ENCODE data around the gene NXN. TPM values are rescaled to one million over a fixed set of nuclear protein-coding genes. Genes with fewer than 3 reads are reported as not detected.
A peak's percentile ranks its signal among the peaks of the same experiment; 100 is the strongest.
"Not testable (repeated sequence)": the region's sequence is repeated elsewhere in the genome, so short reads cannot be mapped to it uniquely, and the experiment has no call there.

The NXN gene
- total and polyA plus RNA-seq, 4 experiments from 2014 or later = 0.55 to 2.7 (median 1.9) TPM

GRCh38 chr17:867238-867637 is 112.3 kb downstream of the NXN start:
- H3K36me3 Mint-ChIP-seq; H3K4me1 Mint-ChIP-seq; H3K27me3 ChIP-seq (ENCODE audit: insufficient read depth, low read length); H3K4me1 ChIP-seq (ENCODE audit: insufficient read depth, low read length); H3K27ac ChIP-seq (ENCODE audit: low read depth, low read length); DNase-seq; H3K4me3 Mint-ChIP-seq; intact Hi-C loops (cut with micrococcal nuclease); H3K4me3 ChIP-seq (ENCODE audit: low read length in 2 of 2); H3K36me3 ChIP-seq (ENCODE audit: insufficient read depth, low read length); H3K9me3 Mint-ChIP-seq; POLR2A ChIA-PET (ENCODE audit: partially characterized antibody); H3K9me3 ChIP-seq (ENCODE audit: control insufficient read depth in 1 of 2, low read length in 2 of 2): not testable (repeated sequence)
- peak overlapping the region in 1 of 7 donors; percentile 7 for H3K27ac Mint-ChIP-seq
- peaks cover 21 to 36% of the 10 kb centered on the region in 2 donors for H3K27me3 Mint-ChIP-seq
- CTCF ChIA-PET (ENCODE audit: partially characterized antibody) = interaction anchor here (1.4 kb wide), 1 partner anchor 12 kb away, joined by 3 read pairs; no protein-coding TSS in a partner anchor

- intact Hi-C loops (cut with micrococcal nuclease) = no loop called here
- ChIA-PET CTCF (ENCODE audit: partially characterized antibody) (no interaction called here), POLR2A (ENCODE audit: partially characterized antibody) (no interaction called here)
- Mint-ChIP-seq H3K4me1 (no peaks in the 10 kb centered on the region), H3K27me3 (peaks cover 21 to 30% of the 10 kb centered on the region in 2 donors), H3K4me3 (no peak overlapping the region), H3K36me3 (no peaks in the 10 kb centered on the region), H3K27ac (no peak overlapping the region), H3K9me3 (no peaks in the 10 kb centered on the region)
- no peak overlapping the region for H3K4me3 ChIP-seq (ENCODE audit: low read length in 2 of 2)
- H3K36me3 ChIP-seq (ENCODE audit: insufficient read depth, low read length) = no peaks in the 10 kb centered on the region
- DNase-seq = no peak
- no peak overlapping the region for H3K27ac ChIP-seq (ENCODE audit: low read depth, low read length)
- no peaks in the 10 kb centered on the region for H3K4me1 ChIP-seq (ENCODE audit: insufficient read depth, low read length)
- H3K27me3 ChIP-seq (ENCODE audit: insufficient read depth, low read length) = no peaks in the 10 kb centered on the region
- H3K9me3 ChIP-seq (ENCODE audit: control insufficient read depth in 1 of 2, low read length in 2 of 2) = no peaks in the 10 kb centered on the region
These were observed 112.9 kb downstream of the NXN start for GRCh38 chr17:866568-867103.

GRCh38 chr17:864315-864714 is 115.3 kb downstream of the NXN start:
- POLR2A ChIA-PET (ENCODE audit: partially characterized antibody) = no interaction called here
- no peaks in the 10 kb centered on the region for H3K9me3 ChIP-seq (ENCODE audit: control insufficient read depth in 1 of 2, low read length in 2 of 2)
- CTCF ChIA-PET (ENCODE audit: partially characterized antibody) = no interaction called here
- H3K4me1 ChIP-seq (ENCODE audit: insufficient read depth, low read length) = no peaks in the 10 kb centered on the region
- no peaks in the 10 kb centered on the region for H3K36me3 ChIP-seq (ENCODE audit: insufficient read depth, low read length)
- Mint-ChIP-seq H3K36me3 (no peaks in the 10 kb centered on the region), H3K27ac (no peak overlapping the region), H3K4me1 (no peaks in the 10 kb centered on the region), H3K27me3 (peaks cover 19 to 29% of the 10 kb centered on the region in 2 donors), H3K4me3 (peak overlapping the region in 1 of 8 donors; percentile 23), H3K9me3 (no peaks in the 10 kb centered on the region)
- DNase-seq = no peak
- intact Hi-C loops (cut with micrococcal nuclease) = no loop called here
- no peak overlapping the region for H3K4me3 ChIP-seq (ENCODE audit: low read length in 2 of 2)
- no peaks in the 10 kb centered on the region for H3K27me3 ChIP-seq (ENCODE audit: insufficient read depth, low read length)
- H3K27ac ChIP-seq (ENCODE audit: low read depth, low read length) = no peak overlapping the region

- no peaks in the 10 kb centered on the region for H3K9me3 Mint-ChIP-seq
- H3K4me3 Mint-ChIP-seq = peak overlapping the region in 2 of 8 donors; percentile 13 to 43
- ChIA-PET POLR2A (ENCODE audit: partially characterized antibody) (no interaction called here), CTCF (ENCODE audit: partially characterized antibody) (no interaction called here)
- peaks cover 19 to 25% of the 10 kb centered on the region in 2 donors for H3K27me3 Mint-ChIP-seq
- H3K27ac ChIP-seq (ENCODE audit: low read depth, low read length) = no peak overlapping the region
- intact Hi-C loops (cut with micrococcal nuclease) = no loop called here
- H3K36me3 ChIP-seq (ENCODE audit: insufficient read depth, low read length) = no peaks in the 10 kb centered on the region
- no peak overlapping the region for H3K4me3 ChIP-seq (ENCODE audit: low read length in 2 of 2)
- H3K27ac Mint-ChIP-seq = no peak overlapping the region
- no peaks in the 10 kb centered on the region for H3K36me3 Mint-ChIP-seq
- no peaks in the 10 kb centered on the region for H3K9me3 ChIP-seq (ENCODE audit: control insufficient read depth in 1 of 2, low read length in 2 of 2)
- DNase-seq = no peak
- no peaks in the 10 kb centered on the region for H3K4me1 Mint-ChIP-seq
- no peaks in the 10 kb centered on the region for H3K4me1 ChIP-seq (ENCODE audit: insufficient read depth, low read length)
- H3K27me3 ChIP-seq (ENCODE audit: insufficient read depth, low read length) = no peaks in the 10 kb centered on the region
These were observed 115.7 kb downstream of the NXN start for GRCh38 chr17:863880-864279.

- Histone ChIP-seq H3K4me1 (ENCODE audit: insufficient read depth, low read length) (no peaks in the 10 kb centered on the region), H3K27ac (ENCODE audit: low read depth, low read length) (no peak overlapping the region), H3K9me3 (ENCODE audit: control insufficient read depth in 1 of 2, low read length in 2 of 2) (no peaks in the 10 kb centered on the region), H3K27me3 (ENCODE audit: insufficient read depth, low read length) (no peaks in the 10 kb centered on the region), H3K4me3 (ENCODE audit: low read length in 2 of 2) (no peak overlapping the region), H3K36me3 (ENCODE audit: insufficient read depth, low read length) (no peaks in the 10 kb centered on the region)
- H3K27me3 Mint-ChIP-seq = peaks cover 13 to 17% of the 10 kb centered on the region in 2 donors
- H3K36me3 Mint-ChIP-seq = no peaks in the 10 kb centered on the region
- intact Hi-C loops (cut with micrococcal nuclease) = no loop called here
- H3K4me1 Mint-ChIP-seq = no peaks in the 10 kb centered on the region
- H3K9me3 Mint-ChIP-seq = no peaks in the 10 kb centered on the region
- ChIA-PET POLR2A (ENCODE audit: partially characterized antibody) (no interaction called here), CTCF (ENCODE audit: partially characterized antibody) (no interaction called here)
- no peak for DNase-seq
- H3K27ac Mint-ChIP-seq = no peak overlapping the region
- H3K4me3 Mint-ChIP-seq = no peak overlapping the region
These were observed 117.0 kb downstream of the NXN start for GRCh38 chr17:862582-862981.

GRCh38 chr17:861364-861763 is 118.2 kb downstream of the NXN start:
- H3K36me3 Mint-ChIP-seq = no peaks in the 10 kb centered on the region
- Histone ChIP-seq H3K4me3 (ENCODE audit: low read length in 2 of 2) (no peak overlapping the region), H3K4me1 (ENCODE audit: insufficient read depth, low read length) (no peaks in the 10 kb centered on the region), H3K9me3 (ENCODE audit: control insufficient read depth in 1 of 2, low read length in 2 of 2) (no peaks in the 10 kb centered on the region), H3K27ac (ENCODE audit: low read depth, low read length) (no peak overlapping the region), H3K27me3 (ENCODE audit: insufficient read depth, low read length) (no peaks in the 10 kb centered on the region), H3K36me3 (ENCODE audit: insufficient read depth, low read length) (no peaks in the 10 kb centered on the region)
- DNase-seq = no peak
- peaks cover 13 to 22% of the 10 kb centered on the region in 2 donors for H3K27me3 Mint-ChIP-seq
- H3K4me3 Mint-ChIP-seq = no peak overlapping the region
- no peaks in the 10 kb centered on the region for H3K4me1 Mint-ChIP-seq
- H3K27ac Mint-ChIP-seq = no peak overlapping the region
- CTCF ChIA-PET (ENCODE audit: partially characterized antibody) = interaction anchor here (1.0 kb wide), 1 partner anchor 18 kb away, joined by 3 read pairs; no protein-coding TSS in a partner anchor
- POLR2A ChIA-PET (ENCODE audit: partially characterized antibody) = no interaction called here
- intact Hi-C loops (cut with micrococcal nuclease) = no loop called here
- no peaks in the 10 kb centered on the region for H3K9me3 Mint-ChIP-seq

- intact Hi-C loops (cut with micrococcal nuclease) = no loop called here
- no peaks in the 10 kb centered on the region for H3K9me3 ChIP-seq (ENCODE audit: control insufficient read depth in 1 of 2, low read length in 2 of 2)
- CTCF ChIA-PET (ENCODE audit: partially characterized antibody) = no interaction called here
- no peak overlapping the region for H3K27ac ChIP-seq (ENCODE audit: low read depth, low read length)
- Mint-ChIP-seq H3K9me3 (no peaks in the 10 kb centered on the region), H3K36me3 (no peaks in the 10 kb centered on the region), H3K4me3 (no peak overlapping the region), H3K27me3 (peaks cover 9 to 22% of the 10 kb centered on the region in 2 donors), H3K4me1 (no peaks in the 10 kb centered on the region), H3K27ac (no peak overlapping the region)
- POLR2A ChIA-PET (ENCODE audit: partially characterized antibody) = no interaction called here
- no peaks in the 10 kb centered on the region for H3K4me1 ChIP-seq (ENCODE audit: insufficient read depth, low read length)
- H3K36me3 ChIP-seq (ENCODE audit: insufficient read depth, low read length) = no peaks in the 10 kb centered on the region
- no peak for DNase-seq
- no peaks in the 10 kb centered on the region for H3K27me3 ChIP-seq (ENCODE audit: insufficient read depth, low read length)
- H3K4me3 ChIP-seq (ENCODE audit: low read length in 2 of 2) = no peak overlapping the region
These were observed 118.8 kb downstream of the NXN start for GRCh38 chr17:860805-861204.

GRCh38 chr17:859824-860195 is 119.8 kb downstream of the NXN start:
- no peak overlapping the region for H3K4me3 Mint-ChIP-seq
- ChIA-PET CTCF (ENCODE audit: partially characterized antibody) (interaction anchor here (1.0 kb wide), 1 partner anchor 20 kb away, joined by 5 read pairs; no protein-coding TSS in a partner anchor), POLR2A (ENCODE audit: partially characterized antibody) (no interaction called here)
- no peaks in the 10 kb centered on the region for H3K36me3 ChIP-seq (ENCODE audit: insufficient read depth, low read length)
- DNase-seq = no peak
- no peaks in the 10 kb centered on the region for H3K9me3 Mint-ChIP-seq
- H3K36me3 Mint-ChIP-seq = no peaks in the 10 kb centered on the region
- intact Hi-C loops (cut with micrococcal nuclease) = no loop called here
- H3K9me3 ChIP-seq (ENCODE audit: control insufficient read depth in 1 of 2, low read length in 2 of 2) = no peaks in the 10 kb centered on the region
- no peak overlapping the region for H3K27ac Mint-ChIP-seq
- H3K27me3 ChIP-seq (ENCODE audit: insufficient read depth, low read length) = no peaks in the 10 kb centered on the region
- H3K4me3 ChIP-seq (ENCODE audit: low read length in 2 of 2) = no peak overlapping the region
- H3K27me3 Mint-ChIP-seq = peaks cover 7 to 23% of the 10 kb centered on the region in 2 donors
- H3K4me1 ChIP-seq (ENCODE audit: insufficient read depth, low read length) = no peaks in the 10 kb centered on the region
- H3K27ac ChIP-seq (ENCODE audit: low read depth, low read length) = no peak overlapping the region
- H3K4me1 Mint-ChIP-seq = no peaks in the 10 kb centered on the region
